Ovary (tissue), 9 donors: ENCODE measurements around the gene PELI3. TPM values are rescaled to one million over a fixed set of nuclear protein-coding genes. Genes with fewer than 3 reads are reported as not detected.

Source experiments
- DNase-seq, 5 donors: peaks; one replicate each; pipeline ENCODE4 v3.0.0-alpha.2; 2019 to 2020
- H3K27ac ChIP-seq, 2 donors: fragments of 200-600 bp; one replicate each; pipeline versions ENCODE4 v1.5.1 to v1.8.0; 2019 to 2022
- H3K27me3 ChIP-seq: fragments of 200-600 bp; one replicate; pipeline ENCODE4 v1.8.0; 2022
- H3K36me3 ChIP-seq: fragments of 200-600 bp; sonication (generic); one replicate; pipeline ENCODE4 v1.5.1; 2019
- H3K4me1 ChIP-seq: one replicate; pipeline ENCODE4 v1.8.1; 2013; ENCODE audit warnings: mild to moderate bottlenecking, moderate library complexity; ENCODE audit not compliant: insufficient read depth
- H3K4me3 ChIP-seq: fragments of 200-600 bp; sonication (generic); one replicate; pipeline ENCODE4 v1.5.1; 2017
- H3K9me3 ChIP-seq, 2 donors: fragments of 200-600 bp in 1 of 2; sonication (generic) in 1 of 2; one replicate each; pipeline versions ENCODE4 v1.5.1 to v1.8.1; 2013 to 2019; ENCODE audit warnings: mild to moderate bottlenecking in 1 of 2, moderate library complexity in 1 of 2
- CTCF ChIP-seq, 3 donors: fragments of 450-650 bp in 2 of 3; fragments of 200-600 bp in 1 of 3; IDR thresholded peaks; one replicate each; pipeline versions ENCODE4 v1.5.1 to v1.8.0; 2016 to 2022; ENCODE audit warnings: antibody characterized with exemption in 3 of 3, mild to moderate bottlenecking in 1 of 3
- EP300 ChIP-seq: sonication (generic); formaldehyde crosslinking; IDR thresholded peaks from one replicate; pipeline ENCODE4 v1.6.1; 2017; ENCODE audit warnings: antibody characterized with exemption
- POLR2A ChIP-seq: fragments of 450-650 bp; IDR thresholded peaks from one replicate; pipeline ENCODE4 v1.6.1; 2017; ENCODE audit warnings: antibody characterized with exemption, mild to moderate bottlenecking, moderate library complexity
- WGBS, 3 donors: extraction: QIAGEN DNeasy Blood & Tissue Kit in 1 of 3; methylation state at CpG; one replicate each; pipeline versions ENCODE4 v1.1.5 to v1.1.7; 2013 to 2017; 5-methylcytosine and 5-hydroxymethylcytosine counted together
- intact Hi-C, 4 donors: fragments of 100-400 bp; cut with DNase I; formaldehyde crosslinking; loops; one replicate each; pipeline versions ENCODE4 v1.11.0 to v1.15.1; 2022 to 2023
- polyA plus RNA-seq, 2 donors: library from polyadenylated mRNA; stranded (reverse); fragments of 200-250 nt in 1 of 2; fragments of 350-450 nt in 1 of 2; fragmentation: Illumina TruSeq in 1 of 2; extraction: RNeasy Lipid Tissue Mini Kit (QIAGEN cat#74804) in 1 of 2; gene quantifications; one replicate each; pipeline ENCODE4 v1.2.3, GENCODE V29; 2013 to 2014
- total RNA-seq, 7 donors: library from RNA; depleted of rRNA in 2 of 7; stranded (reverse); fragments of >200 nt in 2 of 7; fragmentation: NEBNext Ultra II Directional in 3 of 7; extraction: Animal tissue kit (Norgen Biotek cat#: 25700) in 3 of 7; gene quantifications; one replicate each; pipeline versions ENCODE4 v1.1.0 to v1.2.4, GENCODE V29; 2016 to 2023
- donor health status: DM: no; HTN: no; CAD: no; lungs with moderate emphysema.
- donor health status: DM: no; HTN: no; CAD: no.
- donor health status: Bipolar disorder and iron deficiency.
- donor health status: DM: yes; HTN: yes; CAD: no.
- donor health status: DM: no; HTN: no; CAD: no.
- donor health status: DM: yes; HTN: yes; CAD: no.

PELI3 gene
- total and polyA plus RNA-seq, 9 donors = 7.6 to 29.6 (median 20.5) TPM

- 91 to 96% (median 95%) methylated on average over 10 of the region's 10 CpGs for WGBS, 3 donors
- intact Hi-C loops = no loop called here
- H3K36me3 ChIP-seq = no peaks in the 10 kb centered on the region
- H3K9me3 ChIP-seq = no peaks in the 10 kb centered on the region
- TF ChIP-seq CTCF (IDR thresholded peaks at IDR 0.05) = no peak
- TF ChIP-seq POLR2A = no peak
- no peak for TF ChIP-seq EP300
- H3K27me3 ChIP-seq = no peaks in the 10 kb centered on the region
- DNase-seq = no peak
- no peak overlapping the region for H3K4me3 ChIP-seq
- H3K4me1 ChIP-seq = no peaks in the 10 kb centered on the region
- no peak overlapping the region for H3K27ac ChIP-seq
These were observed 26.4 kb downstream of the PELI3 start for GRCh38 chr11:66493130-66493529.

- WGBS, 3 donors = 73 to 80% (median 74%) methylated on average over 7 of the region's 7 CpGs
- intact Hi-C loops = no loop called here
- Histone ChIP-seq H3K9me3 (no peaks in the 10 kb centered on the region), H3K4me1 (no peaks in the 10 kb centered on the region), H3K36me3 (no peaks in the 10 kb centered on the region), H3K27me3 (no peaks in the 10 kb centered on the region), H3K4me3 (no peak overlapping the region), H3K27ac (no peak overlapping the region)
- DNase-seq = no peak
- TF ChIP-seq CTCF (IDR thresholded peaks at IDR 0.05) = no peak
- no peak for TF ChIP-seq EP300
- no peak for TF ChIP-seq POLR2A
These were observed 27.8 kb downstream of the PELI3 start for GRCh38 chr11:66494458-66494857.

- no peaks in the 10 kb centered on the region for H3K9me3 ChIP-seq
- TF ChIP-seq POLR2A (no peak), CTCF (IDR thresholded peaks at IDR 0.05) (no peak)
- intact Hi-C loops = no loop called here
- no peaks in the 10 kb centered on the region for H3K36me3 ChIP-seq
- DNase-seq = no peak
- no peak overlapping the region for H3K27ac ChIP-seq
- H3K4me3 ChIP-seq = no peak overlapping the region
- no peaks in the 10 kb centered on the region for H3K4me1 ChIP-seq
- WGBS, 3 donors = 85 to 90% (median 89%) methylated on average over 14 of the region's 14 CpGs
- no peaks in the 10 kb centered on the region for H3K27me3 ChIP-seq
These were observed 28.2 kb downstream of the PELI3 start for GRCh38 chr11:66494935-66495334.

- Histone ChIP-seq H3K4me1 (no peaks in the 10 kb centered on the region), H3K4me3 (no peak overlapping the region), H3K27me3 (no peaks in the 10 kb centered on the region), H3K36me3 (no peaks in the 10 kb centered on the region), H3K27ac (no peak overlapping the region), H3K9me3 (no peaks in the 10 kb centered on the region)
- 87 to 94% (median 94%) methylated on average over 17 of the region's 17 CpGs for WGBS, 3 donors
- intact Hi-C loops = no loop called here
- DNase-seq = no peak
- no peak for TF ChIP-seq POLR2A
- TF ChIP-seq CTCF (IDR thresholded peaks at IDR 0.05) = no peak
- no peak for TF ChIP-seq EP300
These were observed 28.7 kb downstream of the PELI3 start for GRCh38 chr11:66495401-66495854.

- Histone ChIP-seq H3K4me1 (no peaks in the 10 kb centered on the region), H3K4me3 (no peak overlapping the region), H3K36me3 (no peaks in the 10 kb centered on the region), H3K9me3 (no peaks in the 10 kb centered on the region), H3K27ac (no peak overlapping the region), H3K27me3 (no peaks in the 10 kb centered on the region)
- WGBS, 3 donors = 95 to 96% (median 96%) methylated on average over 16 of the region's 16 CpGs
- no peak for TF ChIP-seq POLR2A
- TF ChIP-seq CTCF (IDR thresholded peaks at IDR 0.05) = no peak
- no peak for TF ChIP-seq EP300
- DNase-seq = no peak
- intact Hi-C loops = no loop called here
These were observed 30.5 kb downstream of the PELI3 start for GRCh38 chr11:66497206-66497605.
